Upper lobe of left lung (tissue), 6 donors: ENCODE results near the gene NUP107. TPM values are rescaled to one million over a fixed set of nuclear protein-coding genes. Genes with fewer than 3 reads are reported as not detected.
A peak's percentile ranks its signal among the peaks of the same experiment; 100 is the strongest.

Experiments used
- ATAC-seq, 2 donors: fragments of 200-7000 bp; cut with Tn5 transposase; one replicate each; pipeline ENCODE4 v1.9.1; 2022; ENCODE audit warnings: mild to moderate bottlenecking in 2 of 2, moderate library complexity in 2 of 2; ENCODE audit not compliant: low FRiP score in 2 of 2
- DNase-seq, 2 donors: peaks; one replicate each; pipeline ENCODE4 v3.0.0-alpha.2; 2019 to 2020
- H3K27ac ChIP-seq, 4 donors: fragments of 200-600 bp; sonication (generic); one replicate each; pipeline ENCODE4 v1.5.1; 2016 to 2019
- H3K27me3 ChIP-seq, 4 donors: fragments of 200-600 bp; sonication (generic); one replicate each; pipeline ENCODE4 v1.5.1; 2017 to 2019
- H3K36me3 ChIP-seq, 4 donors: fragments of 200-600 bp; sonication (generic); one replicate each; pipeline ENCODE4 v1.5.1; 2016 to 2019
- H3K4me1 ChIP-seq, 4 donors: fragments of 200-600 bp; sonication (generic); one replicate each; pipeline ENCODE4 v1.5.1; 2018 to 2019
- H3K4me3 ChIP-seq, 4 donors: fragments of 200-600 bp; sonication (generic); one replicate each; pipeline ENCODE4 v1.5.1; 2017 to 2019; ENCODE audit warnings: mild to moderate bottlenecking in 2 of 4, moderate library complexity in 1 of 4
- H3K9me3 ChIP-seq, 4 donors: fragments of 200-600 bp; sonication (generic); one replicate each; pipeline ENCODE4 v1.5.1; 2018 to 2019
- CTCF ChIP-seq, 6 experiments: fragments of 450-650 bp in 4 of 6; fragments of 200-600 bp in 2 of 6; sonication (generic) in 2 of 6; IDR thresholded peaks; one replicate each; pipeline ENCODE4 v1.5.1; 2016 to 2019; ENCODE audit warnings: antibody characterized with exemption in 6 of 6
- EP300 ChIP-seq, 4 donors: sonication (generic); formaldehyde crosslinking; IDR thresholded peaks; one replicate each; pipeline ENCODE4 v1.5.1; 2017; ENCODE audit warnings: antibody characterized with exemption in 4 of 4, control low read depth in 2 of 4
- POLR2A ChIP-seq, 4 donors: fragments of 450-650 bp; IDR thresholded peaks; one replicate each; pipeline ENCODE4 v1.5.1; 2016 to 2017; ENCODE audit warnings: antibody characterized with exemption in 4 of 4, mild to moderate bottlenecking in 2 of 4
- POLR2AphosphoS5 ChIP-seq, 2 donors: sonication (generic); formaldehyde crosslinking; IDR thresholded peaks; one replicate each; pipeline ENCODE4 v1.5.1; 2017; ENCODE audit warnings: antibody characterized with exemption in 2 of 2
- WGBS, 2 donors: methylation state at CpG; one replicate each; pipeline ENCODE4 v1.1.5; 2017 to 2018; 5-methylcytosine and 5-hydroxymethylcytosine counted together
- total RNA-seq, 6 donors: library from RNA; depleted of rRNA in 4 of 6; stranded (reverse); fragments of >200 nt in 4 of 6; gene quantifications; one replicate each; pipeline versions ENCODE4 v1.1.0 to v1.2.1, GENCODE V29; 2016 to 2021
- donor health status: DM: no; HTN: no; CAD: no; lungs with moderate emphysema.
- donor health status: DM: no; HTN: yes; CAD: no; lungs with severe emphysema.

The NUP107 gene
- total RNA-seq, 6 donors from 2014 or later: 26.1 to 56.6 (median 29.1) TPM

- no peaks in the 10 kb centered on the region for H3K27me3 ChIP-seq
- WGBS, 2 donors: 92 to 95% methylated on average over 5 of the region's 5 CpGs
- no peaks in the 10 kb centered on the region for H3K36me3 ChIP-seq
- no peak overlapping the region for H3K27ac ChIP-seq
- H3K9me3 ChIP-seq: no peaks in the 10 kb centered on the region
- peaks cover 0 to 3% (median 1%) of the 10 kb centered on the region in 4 donors for H3K4me1 ChIP-seq
- DNase-seq (no peak), ATAC-seq (no peak)
- no peak for TF ChIP-seq POLR2AphosphoS5 (IDR thresholded peaks at IDR 0.05)
- TF ChIP-seq CTCF (IDR thresholded peaks at IDR 0.05): no peak
- no peak for TF ChIP-seq POLR2A (IDR thresholded peaks at IDR 0.05)
- TF ChIP-seq EP300 (IDR thresholded peaks at IDR 0.05): no peak
- no peak overlapping the region for H3K4me3 ChIP-seq
These were observed 86.8 kb downstream of the NUP107 start for GRCh38 chr12:68773582-68773981.

- ATAC-seq (no peak), DNase-seq (no peak)
- TF ChIP-seq EP300 (IDR thresholded peaks at IDR 0.05) (no peak), POLR2A (IDR thresholded peaks at IDR 0.05) (no peak), POLR2AphosphoS5 (IDR thresholded peaks at IDR 0.05) (no peak), CTCF (IDR thresholded peaks at IDR 0.05) (no peak)
- no peak overlapping the region for H3K4me3 ChIP-seq
- no peak overlapping the region for H3K27ac ChIP-seq
- 91 to 94% methylated on average over 7 of the region's 7 CpGs for WGBS, 2 donors
- no peaks in the 10 kb centered on the region for H3K36me3 ChIP-seq
- no peaks in the 10 kb centered on the region for H3K9me3 ChIP-seq
- H3K4me1 ChIP-seq: peaks cover 0 to 3% (median 1%) of the 10 kb centered on the region in 4 donors
- H3K27me3 ChIP-seq: no peaks in the 10 kb centered on the region
These were observed 88.4 kb downstream of the NUP107 start for GRCh38 chr12:68775121-68775630.

GRCh38 chr12:68776976-68777610, 90.3 kb downstream of the NUP107 start:
- WGBS, 2 donors: 76 to 78% methylated on average over 5 of the region's 5 CpGs

GRCh38 chr12:68779280-68779679, 92.5 kb downstream of the NUP107 start:
- no peak for DNase-seq
- Histone ChIP-seq H3K9me3 (no peaks in the 10 kb centered on the region), H3K36me3 (no peaks in the 10 kb centered on the region), H3K4me3 (no peak overlapping the region), H3K4me1 (no peaks in the 10 kb centered on the region), H3K27me3 (no peaks in the 10 kb centered on the region), H3K27ac (no peak overlapping the region)
- TF ChIP-seq POLR2A (IDR thresholded peaks at IDR 0.05): no peak
- TF ChIP-seq POLR2AphosphoS5 (IDR thresholded peaks at IDR 0.05): no peak
- no peak for TF ChIP-seq EP300 (IDR thresholded peaks at IDR 0.05)
- TF ChIP-seq CTCF (IDR thresholded peaks at IDR 0.05): no peak
- no peak for ATAC-seq

More at GRCh38 chr12:68776976-68777610, 90.3 kb downstream of the NUP107 start:
- Histone ChIP-seq H3K27me3 (no peaks in the 10 kb centered on the region), H3K27ac (no peak overlapping the region), H3K4me1 (peaks cover 0 to 3% (median 1%) of the 10 kb centered on the region in 4 donors), H3K36me3 (no peaks in the 10 kb centered on the region), H3K4me3 (no peak overlapping the region), H3K9me3 (no peaks in the 10 kb centered on the region)
- ATAC-seq (no peak), DNase-seq (no peak)
- no peak for TF ChIP-seq EP300 (IDR thresholded peaks at IDR 0.05)
- no peak for TF ChIP-seq CTCF (IDR thresholded peaks at IDR 0.05)
- no peak for TF ChIP-seq POLR2AphosphoS5 (IDR thresholded peaks at IDR 0.05)
- TF ChIP-seq POLR2A (IDR thresholded peaks at IDR 0.05): no peak

- H3K27me3 ChIP-seq: no peaks in the 10 kb centered on the region
- DNase-seq: no peak
These were observed 94.0 kb downstream of the NUP107 start for GRCh38 chr12:68780731-68781130.

More at GRCh38 chr12:68780731-68781130, 94.0 kb downstream of the NUP107 start:
- no peaks in the 10 kb centered on the region for H3K9me3 ChIP-seq
- TF ChIP-seq POLR2AphosphoS5 (IDR thresholded peaks at IDR 0.05): peak in 1 of 2 donors; percentile 14
- no peak for TF ChIP-seq POLR2A (IDR thresholded peaks at IDR 0.05)
- TF ChIP-seq EP300 (IDR thresholded peaks at IDR 0.05): no peak
- TF ChIP-seq CTCF (IDR thresholded peaks at IDR 0.05): no peak
- peaks cover 0 to 6% (median under 1%) of the 10 kb centered on the region in 4 donors for H3K4me1 ChIP-seq
- ATAC-seq: no peak
- H3K36me3 ChIP-seq: no peaks in the 10 kb centered on the region
- H3K4me3 ChIP-seq: no peak overlapping the region
- WGBS, 2 donors: 80 to 82% methylated on average over 6 of the region's 6 CpGs
- no peak overlapping the region for H3K27ac ChIP-seq
